Dendritic cell treated with granulocyte-macrophage colony-stimulating factor and Interleukin-4, amounts not matched to agents 40 ng/mL and 50 ng/mL, for 4 days (primary cell): Measurements from ENCODE around the gene MSMO1.
"Not testable (repeated sequence)": the region's sequence is repeated elsewhere in the genome, so short reads cannot be mapped to it uniquely, and the experiment has no call there.

Experiments
- H3K27ac Mint-ChIP-seq: one replicate; pipeline ENCODE4 v1.8.0; 2022; ENCODE audit warnings: mild to moderate bottlenecking, mixed read lengths
- H3K27me3 Mint-ChIP-seq: one replicate; pipeline ENCODE4 v1.8.0; 2022; ENCODE audit warnings: mild to moderate bottlenecking, mixed read lengths
- H3K36me3 Mint-ChIP-seq: one replicate; pipeline ENCODE4 v1.8.0; 2022; ENCODE audit warnings: low read depth, mixed read lengths
- H3K4me1 Mint-ChIP-seq: one replicate; pipeline ENCODE4 v1.8.0; 2022; ENCODE audit warnings: low read depth, mixed read lengths
- H3K4me3 Mint-ChIP-seq: one replicate; pipeline ENCODE4 v1.8.0; 2022; ENCODE audit warnings: mild to moderate bottlenecking, moderate library complexity, mixed read lengths
- H3K9me3 Mint-ChIP-seq: one replicate; pipeline ENCODE4 v1.8.0; 2022; ENCODE audit warnings: mixed read lengths
- intact Hi-C: fragments of 100-400 bp; cut with micrococcal nuclease; formaldehyde crosslinking; loops from one replicate; pipeline ENCODE4 v1.15.0; 2022

The MSMO1 gene

DNA sequence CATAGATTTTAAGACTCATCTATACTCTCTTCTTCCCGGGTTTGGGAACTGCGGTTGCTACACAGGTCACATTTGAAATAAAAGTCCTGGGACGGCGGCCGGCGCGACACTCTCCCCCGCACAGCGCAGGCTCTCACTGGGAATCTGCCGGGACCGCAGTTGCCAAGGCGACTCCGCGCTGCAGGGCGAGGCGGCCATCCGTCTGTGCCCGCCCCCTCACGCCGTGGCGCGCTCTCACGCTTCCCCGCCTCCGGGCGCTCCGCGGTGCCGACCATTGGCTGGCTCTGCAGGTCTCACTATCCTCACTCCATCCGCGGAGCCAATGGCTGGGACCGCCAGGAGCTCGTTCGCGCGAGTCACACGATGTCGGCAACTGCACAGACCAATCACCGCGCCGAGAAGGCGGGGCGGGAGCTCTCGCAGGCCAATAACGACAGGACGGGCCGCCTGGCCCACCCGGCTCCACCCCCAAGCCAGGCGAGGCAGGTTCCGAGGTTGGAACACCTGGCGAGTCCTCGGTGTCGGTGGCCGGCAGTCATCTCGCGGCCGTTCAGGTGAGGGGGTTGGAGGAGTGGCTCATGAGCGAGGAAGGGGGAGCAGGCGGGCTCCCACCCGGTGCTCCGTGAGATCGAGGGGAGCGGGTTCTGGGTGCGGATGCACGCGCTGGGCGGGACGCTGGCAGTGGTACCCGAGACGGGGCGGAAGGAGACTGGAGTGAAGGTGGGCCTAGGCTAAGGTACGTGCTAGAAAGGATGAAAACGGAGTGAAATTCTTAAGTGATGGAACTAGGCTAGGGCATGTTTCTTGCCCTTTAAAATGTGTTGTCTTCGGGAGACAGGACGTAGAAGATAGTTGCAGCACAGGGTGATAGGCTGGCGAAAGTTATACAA, at the start of gene MSMO1:
Gene MSMO1 (plus strand): TSS at position 459 of the 890 bp plus-strand sequence. CDS start 5,702 bp downstream, outside the sequence.
- H3K36me3 Mint-ChIP-seq: peaks cover 35% of the 10 kb centered on the region
- intact Hi-C loops: loop anchor here (1.0 to 5.0 kb wide), 3 partner anchors 121 to 215 kb away; partner anchors contain the start of genes KLHL2 and TMEM192
- H3K27me3 Mint-ChIP-seq: no peaks in the 10 kb centered on the region
- no peaks in the 10 kb centered on the region for H3K9me3 Mint-ChIP-seq
- H3K4me3 Mint-ChIP-seq: no peak within 1 kb of the TSS
- H3K4me1 Mint-ChIP-seq: peaks cover 44% of the 10 kb centered on the region
- no peak within 1 kb of the TSS for H3K27ac Mint-ChIP-seq

DNA sequence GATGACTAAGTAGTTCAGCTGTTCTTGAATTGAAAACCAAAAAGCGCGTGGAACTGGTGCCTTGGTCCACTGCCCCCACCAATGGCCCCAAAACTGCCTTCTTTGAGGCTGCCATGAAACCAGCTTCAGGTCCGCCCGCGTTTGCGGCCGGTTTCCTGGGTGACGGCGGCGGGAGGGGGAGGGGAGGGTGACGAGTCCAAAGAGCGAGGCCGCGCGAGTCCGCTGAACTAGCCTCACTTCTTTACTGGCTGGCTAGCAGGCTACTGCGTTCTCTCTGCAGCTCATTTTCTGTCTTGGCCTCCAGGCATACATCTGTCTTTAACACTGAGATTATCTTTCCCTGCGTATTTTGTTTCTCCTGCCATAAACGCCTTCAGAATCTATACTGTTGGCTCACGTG, 47.9 kb upstream of the MSMO1 start:
- peaks cover 54% of the 10 kb centered on the region for H3K36me3 Mint-ChIP-seq
- H3K27ac Mint-ChIP-seq, intact Hi-C loops, H3K4me1 Mint-ChIP-seq, H3K27me3 Mint-ChIP-seq, H3K9me3 Mint-ChIP-seq, H3K4me3 Mint-ChIP-seq: not testable (repeated sequence)

- intact Hi-C loops, H3K4me3 Mint-ChIP-seq, H3K27ac Mint-ChIP-seq, H3K27me3 Mint-ChIP-seq, H3K9me3 Mint-ChIP-seq: not testable (repeated sequence)
- H3K36me3 Mint-ChIP-seq: peaks cover 37% of the 10 kb centered on the region
- H3K4me1 Mint-ChIP-seq: peaks cover 32% of the 10 kb centered on the region
Observed at GRCh38 chr4:165284697-165285096, 42.8 kb upstream of the MSMO1 start.

DNA sequence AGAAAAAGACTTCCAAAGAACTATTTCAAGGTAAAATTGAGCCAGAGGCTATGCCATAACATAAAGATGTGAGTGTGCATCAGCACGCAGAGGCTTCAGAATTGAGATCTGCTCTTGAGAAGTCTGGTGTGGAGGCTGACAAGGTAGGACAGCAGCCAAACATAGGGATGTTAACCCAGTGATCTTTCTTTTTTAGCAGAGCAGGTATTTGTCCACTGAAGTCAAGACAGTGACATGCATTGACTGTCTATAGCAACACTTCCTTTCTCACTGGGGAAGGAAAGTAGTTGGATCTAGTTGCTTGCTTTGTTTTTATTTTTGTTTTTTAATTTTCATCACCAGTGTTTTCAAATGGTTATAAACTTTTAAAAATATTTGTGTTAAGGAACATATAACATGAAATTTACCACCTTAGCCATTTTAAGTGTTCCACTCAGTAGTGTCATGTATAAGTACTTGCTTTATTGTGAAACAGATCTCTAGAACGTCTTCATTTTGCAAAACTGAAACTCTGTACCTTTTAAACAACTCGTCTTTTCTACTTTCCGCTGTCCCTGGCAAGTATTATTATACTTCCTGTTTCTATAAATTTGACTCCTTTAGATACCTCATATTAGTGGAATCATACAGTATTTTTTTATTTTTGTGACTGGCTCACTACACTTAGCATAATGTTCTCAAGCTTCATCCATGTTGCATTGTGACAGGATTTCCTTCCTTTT, 40.7 kb upstream of the MSMO1 start:
- H3K27ac Mint-ChIP-seq, intact Hi-C loops, H3K4me3 Mint-ChIP-seq, H3K27me3 Mint-ChIP-seq, H3K9me3 Mint-ChIP-seq: not testable (repeated sequence)
- H3K36me3 Mint-ChIP-seq: peaks cover 34% of the 10 kb centered on the region
- H3K4me1 Mint-ChIP-seq: peaks cover 44% of the 10 kb centered on the region

- peaks cover 22% of the 10 kb centered on the region for H3K36me3 Mint-ChIP-seq
- H3K27ac Mint-ChIP-seq: no peak overlapping the region
- no peak overlapping the region for H3K4me3 Mint-ChIP-seq
- peaks cover 9% of the 10 kb centered on the region for H3K9me3 Mint-ChIP-seq
- intact Hi-C loops: no loop called here
- peaks cover 44% of the 10 kb centered on the region for H3K4me1 Mint-ChIP-seq
- no peaks in the 10 kb centered on the region for H3K27me3 Mint-ChIP-seq
Observed at GRCh38 chr4:165288226-165288625, 39.2 kb upstream of the MSMO1 start.

DNA sequence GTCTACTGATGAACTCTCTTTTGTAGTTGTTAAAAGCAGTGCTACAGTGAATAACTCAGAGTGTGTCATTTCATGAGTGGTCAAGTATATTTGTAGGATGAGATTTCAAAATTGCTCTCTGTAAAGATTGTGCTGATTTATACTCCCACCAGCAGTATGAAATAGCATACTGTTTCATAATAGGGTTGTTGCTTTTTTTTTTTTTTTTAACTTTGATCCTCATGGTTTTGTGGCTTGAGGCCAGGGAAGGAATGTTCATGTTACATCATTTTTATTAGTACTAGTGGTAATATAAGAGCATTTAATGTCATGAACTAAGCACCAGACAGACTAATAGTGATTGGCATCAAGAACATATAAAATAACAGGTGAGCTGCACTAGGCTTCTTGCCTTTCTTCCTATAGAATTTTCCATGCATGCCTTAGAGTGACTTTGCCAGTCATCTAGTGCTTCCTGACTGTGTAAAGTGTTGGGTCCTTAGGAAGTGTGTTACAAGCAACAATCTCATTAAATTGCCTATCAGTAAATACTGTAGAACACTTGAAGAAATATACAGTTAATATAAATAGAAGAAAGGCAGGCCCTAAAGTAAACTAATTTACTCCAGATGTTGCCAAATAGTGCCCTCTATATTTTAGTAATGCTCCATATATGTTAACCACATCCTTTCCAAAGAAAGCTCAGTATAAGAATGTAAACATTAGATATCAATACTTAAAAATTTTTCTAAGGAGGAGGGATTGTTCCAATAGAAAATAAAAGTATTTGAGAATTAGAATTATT, 38.6 kb upstream of the MSMO1 start:
- Mint-ChIP-seq H3K27ac (no peak overlapping the region), H3K4me3 (no peak overlapping the region), H3K27me3 (no peaks in the 10 kb centered on the region), H3K36me3 (peaks cover 17% of the 10 kb centered on the region), H3K9me3 (peaks cover 9% of the 10 kb centered on the region), H3K4me1 (peaks cover 44% of the 10 kb centered on the region)
- intact Hi-C loops: no loop called here

GRCh38 chr4:165289423-165289785, 38.1 kb upstream of the MSMO1 start:
- H3K9me3 Mint-ChIP-seq: peaks cover 5% of the 10 kb centered on the region

GRCh38 chr4:165293061-165293460, 34.4 kb upstream of the MSMO1 start:
- intact Hi-C loops: no loop called here
- H3K36me3 Mint-ChIP-seq: peaks cover 26% of the 10 kb centered on the region
- H3K9me3 Mint-ChIP-seq: no peaks in the 10 kb centered on the region
- H3K4me1 Mint-ChIP-seq: peaks cover 40% of the 10 kb centered on the region
- no peak overlapping the region for H3K4me3 Mint-ChIP-seq
- H3K27me3 Mint-ChIP-seq: no peaks in the 10 kb centered on the region
- H3K27ac Mint-ChIP-seq: no peak overlapping the region

More at GRCh38 chr4:165289423-165289785, 38.1 kb upstream of the MSMO1 start:
- no peak overlapping the region for H3K4me3 Mint-ChIP-seq
- peaks cover 13% of the 10 kb centered on the region for H3K36me3 Mint-ChIP-seq
- H3K4me1 Mint-ChIP-seq: peaks cover 45% of the 10 kb centered on the region
- no peak overlapping the region for H3K27ac Mint-ChIP-seq
- H3K27me3 Mint-ChIP-seq: no peaks in the 10 kb centered on the region
- intact Hi-C loops: no loop called here

DNA sequence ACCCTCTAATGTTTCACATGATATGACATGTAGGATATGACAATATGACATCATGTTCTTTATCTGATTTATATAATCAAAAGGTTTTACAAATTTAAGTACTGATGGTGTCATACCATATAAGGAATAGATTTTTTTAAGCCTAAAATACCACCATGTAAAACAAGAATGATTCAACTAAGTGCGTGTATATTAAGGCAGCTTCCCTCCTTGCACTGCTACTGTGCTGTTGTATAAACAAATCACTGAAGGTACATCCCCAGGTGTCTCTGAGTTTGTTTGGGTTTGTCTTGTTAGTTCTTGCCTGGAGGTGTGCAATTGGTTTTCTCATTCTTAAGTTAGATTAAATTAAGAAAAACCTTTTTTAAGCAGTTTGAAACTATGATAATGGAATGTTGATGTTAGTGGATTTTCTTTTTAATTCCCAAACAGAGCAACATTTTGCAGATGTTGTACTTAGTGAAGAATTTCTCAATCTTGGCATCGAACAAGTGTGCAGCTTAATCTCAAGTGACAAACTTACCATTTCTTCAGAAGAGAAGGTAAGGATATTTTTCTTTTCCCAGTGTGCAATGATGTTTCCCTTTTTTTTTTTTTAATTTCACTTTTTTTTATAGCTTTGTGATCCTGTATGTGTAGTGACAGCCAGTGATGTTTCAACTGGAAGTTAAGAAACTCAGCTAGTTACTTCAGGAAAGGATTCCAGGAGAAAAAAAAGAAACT, 33.4 kb upstream of the MSMO1 start:
- intact Hi-C loops: no loop called here
- Mint-ChIP-seq H3K27ac (peak overlapping the region; percentile 43), H3K9me3 (no peaks in the 10 kb centered on the region), H3K27me3 (no peaks in the 10 kb centered on the region), H3K36me3 (peaks cover 32% of the 10 kb centered on the region), H3K4me3 (no peak overlapping the region), H3K4me1 (peaks cover 32% of the 10 kb centered on the region)

DNA sequence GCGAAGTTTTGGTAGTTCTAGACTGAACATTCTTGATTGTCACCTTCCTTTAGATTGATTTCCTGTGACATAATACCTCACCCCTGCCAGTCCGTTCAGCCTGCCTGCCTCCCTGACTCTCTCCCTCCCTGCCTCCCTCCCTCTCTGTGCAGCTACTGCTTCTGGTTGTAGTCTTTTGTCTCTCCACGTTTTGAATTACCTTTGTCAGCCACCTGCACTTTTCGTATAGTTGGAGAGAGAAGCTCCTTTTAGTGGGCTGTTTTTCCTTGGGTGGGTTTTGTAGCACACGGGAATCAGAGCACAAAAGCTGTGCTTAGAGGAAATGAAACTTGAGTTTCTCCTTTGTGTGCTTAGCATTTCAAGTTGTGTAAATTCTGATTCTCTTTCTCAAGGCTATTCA, 32.6 kb upstream of the MSMO1 start:
- Mint-ChIP-seq H3K9me3 (no peaks in the 10 kb centered on the region), H3K4me1 (peaks cover 38% of the 10 kb centered on the region), H3K4me3 (peak overlapping the region; percentile 17), H3K36me3 (peaks cover 32% of the 10 kb centered on the region), H3K27ac (peak overlapping the region; percentile 43), H3K27me3 (no peaks in the 10 kb centered on the region)
- intact Hi-C loops: no loop called here

DNA sequence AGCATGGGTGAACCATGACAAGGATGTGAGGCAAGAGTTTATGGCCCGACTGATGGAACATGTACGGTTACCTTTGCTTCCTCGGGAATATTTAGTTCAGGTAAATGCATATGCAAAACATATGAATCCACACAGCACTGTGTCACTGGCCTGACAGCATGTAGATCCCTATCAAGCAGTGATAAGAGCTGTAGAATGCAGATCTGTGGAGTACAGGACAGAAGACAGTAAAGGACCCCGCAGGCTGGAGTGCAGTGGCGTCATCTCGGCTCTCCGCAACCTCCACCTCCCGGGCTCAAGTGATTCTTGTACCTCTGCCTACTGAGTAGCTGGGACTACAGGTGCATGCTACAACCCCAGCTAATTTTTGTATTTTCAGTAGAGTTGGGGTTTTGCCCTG, 29.8 kb upstream of the MSMO1 start:
- H3K27ac Mint-ChIP-seq: no peak overlapping the region
- H3K27me3 Mint-ChIP-seq: no peaks in the 10 kb centered on the region
- intact Hi-C loops: no loop called here
- H3K9me3 Mint-ChIP-seq: no peaks in the 10 kb centered on the region
- H3K4me1 Mint-ChIP-seq: peaks cover 39% of the 10 kb centered on the region
- H3K4me3 Mint-ChIP-seq: no peak overlapping the region
- H3K36me3 Mint-ChIP-seq: peaks cover 38% of the 10 kb centered on the region

GRCh38 chr4:165299399-165300060, 27.9 kb upstream of the MSMO1 start:
- Mint-ChIP-seq H3K27me3 (no peaks in the 10 kb centered on the region), H3K4me3 (no peak overlapping the region), H3K9me3 (no peaks in the 10 kb centered on the region), H3K27ac (no peak overlapping the region), H3K4me1 (peaks cover 37% of the 10 kb centered on the region), H3K36me3 (peaks cover 46% of the 10 kb centered on the region)
- intact Hi-C loops: no loop called here

DNA sequence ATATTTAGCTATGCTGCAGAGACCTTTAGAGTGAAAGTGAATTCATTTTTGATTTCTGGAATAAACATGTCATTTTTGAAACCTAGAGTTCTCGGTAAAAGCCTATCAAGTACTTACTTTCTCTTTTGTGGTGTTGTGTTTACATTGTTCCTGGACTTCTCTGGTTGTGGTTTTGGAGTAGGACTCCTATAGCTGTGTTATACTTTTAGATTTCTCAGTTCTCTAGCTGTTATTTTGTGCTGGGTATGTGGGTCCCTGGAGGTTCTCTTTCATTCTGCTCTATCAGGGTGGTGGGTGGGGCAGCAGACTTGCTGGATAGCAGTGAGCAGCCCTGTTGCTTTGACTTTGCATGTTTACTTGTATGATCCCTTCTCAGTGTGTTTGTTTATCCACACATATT, 25.6 kb upstream of the MSMO1 start:
- Mint-ChIP-seq H3K36me3 (peaks cover 37% of the 10 kb centered on the region), H3K27ac (peak overlapping the region; percentile 76), H3K4me1 (peaks cover 19% of the 10 kb centered on the region), H3K4me3 (peak overlapping the region; percentile 74), H3K27me3 (no peaks in the 10 kb centered on the region), H3K9me3 (no peaks in the 10 kb centered on the region)
- intact Hi-C loops: no loop called here
